ENCODE results near the gene EBI3.

EBI3 gene

DNA sequence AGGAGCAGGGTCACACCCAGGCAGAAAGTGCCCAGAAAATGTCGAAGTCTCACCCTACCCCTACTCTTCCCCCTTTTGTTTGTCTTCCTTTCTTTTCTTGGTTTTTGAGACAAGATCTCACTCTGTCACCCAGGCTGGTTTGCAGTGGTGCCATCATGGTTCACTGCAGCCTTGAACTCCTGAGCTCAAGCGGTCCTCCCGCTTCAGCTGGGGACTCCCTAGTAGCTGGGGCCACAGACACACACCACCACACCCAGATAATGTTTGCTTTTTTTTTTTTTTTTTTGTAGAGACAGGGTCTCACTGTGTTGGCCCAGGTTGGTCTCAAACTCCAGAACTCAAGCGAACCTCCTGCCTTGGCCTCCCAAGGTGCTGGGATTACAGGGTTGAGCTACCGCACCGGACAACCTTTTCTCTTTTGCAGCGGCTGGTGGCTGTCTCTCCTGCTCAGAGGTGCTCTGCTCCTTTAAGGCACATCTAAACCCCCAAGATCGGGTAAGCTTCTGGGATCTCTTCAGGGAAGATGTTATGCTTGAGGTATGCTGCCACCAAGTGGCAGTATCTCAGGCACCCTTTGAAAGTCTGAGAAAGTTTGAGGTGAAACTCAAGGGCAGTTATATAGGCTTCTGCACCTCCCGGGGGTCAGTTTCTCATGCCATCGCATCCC lies 22.4 kb upstream of the EBI3 start:
- no peak for DNase-seq (ENCODE audit: low spot score)
- TF ChIP-seq, protein P1, sequence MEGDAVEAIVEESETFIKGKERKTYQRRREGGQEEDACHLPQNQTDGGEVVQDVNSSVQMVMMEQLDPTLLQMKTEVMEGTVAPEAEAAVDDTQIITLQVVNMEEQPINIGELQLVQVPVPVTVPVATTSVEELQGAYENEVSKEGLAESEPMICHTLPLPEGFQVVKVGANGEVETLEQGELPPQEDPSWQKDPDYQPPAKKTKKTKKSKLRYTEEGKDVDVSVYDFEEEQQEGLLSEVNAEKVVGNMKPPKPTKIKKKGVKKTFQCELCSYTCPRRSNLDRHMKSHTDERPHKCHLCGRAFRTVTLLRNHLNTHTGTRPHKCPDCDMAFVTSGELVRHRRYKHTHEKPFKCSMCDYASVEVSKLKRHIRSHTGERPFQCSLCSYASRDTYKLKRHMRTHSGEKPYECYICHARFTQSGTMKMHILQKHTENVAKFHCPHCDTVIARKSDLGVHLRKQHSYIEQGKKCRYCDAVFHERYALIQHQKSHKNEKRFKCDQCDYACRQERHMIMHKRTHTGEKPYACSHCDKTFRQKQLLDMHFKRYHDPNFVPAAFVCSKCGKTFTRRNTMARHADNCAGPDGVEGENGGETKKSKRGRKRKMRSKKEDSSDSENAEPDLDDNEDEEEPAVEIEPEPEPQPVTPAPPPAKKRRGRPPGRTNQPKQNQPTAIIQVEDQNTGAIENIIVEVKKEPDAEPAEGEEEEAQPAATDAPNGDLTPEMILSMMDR (IDR thresholded peaks at IDR 0.05; ENCODE audit: extremely low read depth, missing control alignments) = peak; percentile 24

DNA sequence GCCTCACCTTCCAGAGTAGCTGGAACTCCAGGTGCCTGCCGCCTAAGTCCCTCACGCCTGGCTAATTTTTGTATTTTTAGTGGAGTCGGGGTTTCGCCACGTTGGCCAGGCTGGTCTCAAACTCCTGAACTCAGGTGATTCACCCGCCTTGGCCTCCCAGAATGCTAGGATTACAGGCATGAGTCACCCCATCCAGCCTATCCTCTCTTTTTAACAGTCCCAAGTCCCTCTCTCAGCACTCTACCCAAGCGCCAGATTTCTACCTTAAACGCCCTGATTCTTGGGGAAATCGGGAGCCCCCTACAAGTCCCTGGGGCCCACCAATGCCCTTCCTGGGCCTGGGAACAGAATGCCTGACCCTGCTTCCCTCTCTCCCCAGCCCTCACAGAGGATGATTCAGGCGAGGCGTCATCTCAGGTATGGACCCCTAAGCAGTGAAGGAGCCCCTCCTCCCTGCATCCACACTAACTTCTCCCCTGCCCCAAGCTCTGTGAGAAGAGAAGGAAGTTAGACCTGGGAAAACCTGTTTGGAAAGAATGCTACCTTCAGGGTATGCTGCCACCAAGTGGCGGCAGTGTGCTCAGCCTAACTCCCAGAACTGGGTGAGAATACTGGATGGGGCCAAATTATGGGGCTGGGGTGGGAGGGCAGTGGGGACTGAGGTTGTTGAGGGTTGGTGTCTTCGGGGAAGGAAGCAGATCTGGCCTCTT lies 20.8 kb upstream of the EBI3 start:
- TF ChIP-seq, protein P1 (IDR thresholded peaks at IDR 0.05; ENCODE audit: extremely low read depth, missing control alignments) = peak; percentile 84
- DNase-seq (ENCODE audit: low spot score) = peak; percentile 58

DNA sequence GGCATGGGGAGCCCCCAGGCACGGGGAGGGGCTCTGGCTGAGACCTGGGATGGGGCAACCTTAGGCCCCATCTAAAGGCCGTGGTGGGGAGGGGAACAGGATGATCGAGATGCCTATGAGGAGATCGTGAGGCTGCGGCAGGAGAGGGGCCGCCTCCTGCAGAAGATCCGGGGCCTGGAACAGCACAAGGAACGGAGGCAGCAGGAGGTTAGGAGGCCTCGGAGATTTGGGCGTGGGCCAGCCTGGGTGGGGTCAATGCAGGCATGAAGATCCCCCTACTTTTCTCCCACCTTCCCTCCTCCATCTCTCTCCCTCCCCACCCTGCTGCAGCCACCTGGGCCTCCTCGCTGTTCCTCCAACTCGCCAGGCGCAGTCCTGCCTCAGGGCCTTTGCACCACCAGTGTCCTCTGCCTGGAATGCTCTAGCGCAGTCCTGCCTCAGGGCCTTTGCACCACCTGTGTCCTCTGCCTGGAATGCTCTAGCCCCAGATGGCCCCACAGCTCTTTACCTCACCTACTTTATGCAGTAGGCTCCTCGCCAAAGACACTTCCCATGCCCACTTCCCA lies 19.1 kb upstream of the EBI3 start:
- no peak for DNase-seq (ENCODE audit: low spot score)
- TF ChIP-seq, protein P1 (IDR thresholded peaks at IDR 0.05; ENCODE audit: extremely low read depth, missing control alignments) = no peak

DNA sequence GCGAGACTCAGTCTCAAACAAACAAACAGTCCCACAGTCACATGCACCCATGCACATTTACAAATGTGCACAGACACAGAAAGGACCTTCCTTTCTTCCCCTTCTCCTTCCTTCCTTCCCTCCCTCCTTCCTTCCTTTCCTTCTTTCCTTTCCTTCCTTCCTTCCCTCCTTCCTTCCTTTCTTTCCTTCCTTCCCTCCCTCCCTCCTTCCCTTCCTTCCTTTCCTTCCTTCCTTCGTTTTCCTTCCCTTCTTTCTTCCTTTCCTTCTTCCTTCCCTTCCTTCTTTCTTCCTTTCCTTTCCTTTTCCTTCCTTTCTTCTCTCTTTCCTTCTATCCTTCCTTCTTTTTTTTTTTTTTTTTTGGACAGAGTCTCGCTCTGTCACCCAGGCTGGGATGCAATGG lies 16.2 kb upstream of the EBI3 start:
- DNase-seq (ENCODE audit: low spot score) = no peak
- TF ChIP-seq, protein P1 (IDR thresholded peaks at IDR 0.05; ENCODE audit: extremely low read depth, missing control alignments) = no peak

DNA sequence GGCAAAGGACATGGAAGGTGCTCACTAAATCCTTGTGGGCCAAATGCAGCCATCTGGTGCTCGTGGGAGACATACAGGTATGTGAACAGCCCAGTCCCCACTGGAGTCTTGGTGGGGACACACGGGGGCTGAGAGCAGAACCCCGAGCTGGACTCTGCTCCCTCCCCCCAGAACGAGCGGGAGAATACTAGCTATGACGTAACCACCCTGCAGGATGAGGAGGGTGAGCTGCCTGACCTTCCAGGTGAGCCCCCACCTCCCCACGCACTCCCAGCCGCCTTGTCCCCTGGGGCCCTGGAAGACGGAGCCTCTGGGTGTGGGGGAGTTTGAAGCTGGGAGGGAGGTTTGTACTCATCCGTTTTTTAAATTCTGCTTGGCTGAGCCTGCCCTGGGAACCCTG lies 13.5 kb upstream of the EBI3 start:
- TF ChIP-seq, protein P1 (IDR thresholded peaks at IDR 0.05; ENCODE audit: extremely low read depth, missing control alignments) = no peak

DNA sequence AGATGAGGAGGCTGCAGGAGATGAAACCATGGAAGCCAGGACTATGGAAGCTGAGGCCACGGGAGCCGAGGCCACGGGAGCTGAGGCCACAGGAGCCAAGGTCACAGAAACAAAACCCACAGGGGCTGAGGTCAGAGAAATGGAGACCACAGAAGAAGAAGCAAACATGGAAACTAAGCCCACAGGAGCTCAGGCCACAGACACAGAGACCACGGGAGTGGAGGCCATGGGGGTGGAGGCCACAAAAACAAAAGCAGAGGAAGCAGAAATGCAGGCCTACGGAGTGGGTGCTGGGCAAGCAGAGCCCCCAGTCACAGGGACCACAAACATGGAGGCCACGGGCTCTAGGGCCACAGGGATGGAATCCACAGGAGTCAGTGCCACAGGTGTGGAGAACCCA lies 12.5 kb upstream of the EBI3 start:
- no peak for DNase-seq (ENCODE audit: low spot score)
- TF ChIP-seq, protein P1 (IDR thresholded peaks at IDR 0.05; ENCODE audit: extremely low read depth, missing control alignments) = no peak

More for the DNA sequence above, 13.5 kb upstream of the EBI3 start:
- DNase-seq (ENCODE audit: low spot score) = no peak
